GM23338 (cell line): ENCODE measurements around the gene PPP1R36.

ENCODE experiments used
- CREB1 ChIP-seq: fragments of 250-450 bp; sonication (Bioruptor Pico); IDR thresholded peaks from 2 replicates; pipeline ENCODE4 v1.5.0; 2020; ENCODE audit warnings: low read depth, mild to moderate bottlenecking, moderate library complexity
- CTCF ChIP-seq, 2 experiments: fragments of 200-600 bp in 1 of 2; sonication (generic) in 1 of 2; conservative IDR thresholded peaks; 2 replicates each; pipeline versions ENCODE4 v1.5.1 to v1.6.1; 2016 to 2017; ENCODE audit warnings: antibody characterized with exemption in 2 of 2, low read depth in 2 of 2, mild to moderate bottlenecking in 2 of 2, moderate library complexity in 1 of 2
- EZH2 ChIP-seq: fragments of 200-600 bp; sonication (generic); IDR thresholded peaks from one replicate; pipeline ENCODE4 v1.8.0; 2017; ENCODE audit warnings: antibody characterized with exemption, mild to moderate bottlenecking, low read depth; ENCODE audit not compliant: unreplicated experiment
- EZH2phosphoT487 ChIP-seq: fragments of 200-600 bp; sonication (generic); IDR thresholded peaks from one replicate; pipeline ENCODE4 v1.8.1; 2018; ENCODE audit warnings: antibody characterized with exemption; ENCODE audit not compliant: unreplicated experiment
- NANOG ChIP-seq: IDR thresholded peaks from 2 replicates; pipeline ENCODE4 v1.6.1; 2016; ENCODE audit warnings: antibody characterized with exemption, borderline replicate concordance
- POLR2AphosphoS5 ChIP-seq: IDR thresholded peaks from 2 replicates; pipeline ENCODE4 v1.6.1; 2016; ENCODE audit warnings: antibody characterized with exemption, low read depth
- REST ChIP-seq: IDR thresholded peaks from one replicate; pipeline ENCODE4 v1.6.1; 2018; ENCODE audit warnings: antibody characterized with exemption; ENCODE audit not compliant: unreplicated experiment
- ZNF114 ChIP-seq: fragments of 250-450 bp; sonication (Bioruptor Pico); IDR thresholded peaks from 2 replicates; pipeline ENCODE4 v1.5.0; 2020; ENCODE audit warnings: mild to moderate bottlenecking, moderate library complexity

GRCh38 chr14:64574371-64575107 lies 24.8 kb downstream of the PPP1R36 start:
- TF ChIP-seq CTCF (conservative IDR thresholded peaks at IDR 0.05; ENCODE audit: low read depth in 2 of 2) (no peak), REST (no peak), EZH2 (no peak), CREB1 (no peak), EZH2phosphoT487 (no peak), NANOG (no peak), POLR2AphosphoS5 (no peak), ZNF114 (no peak)
